ENCODE data around the gene ERG.

ERG gene

DNA sequence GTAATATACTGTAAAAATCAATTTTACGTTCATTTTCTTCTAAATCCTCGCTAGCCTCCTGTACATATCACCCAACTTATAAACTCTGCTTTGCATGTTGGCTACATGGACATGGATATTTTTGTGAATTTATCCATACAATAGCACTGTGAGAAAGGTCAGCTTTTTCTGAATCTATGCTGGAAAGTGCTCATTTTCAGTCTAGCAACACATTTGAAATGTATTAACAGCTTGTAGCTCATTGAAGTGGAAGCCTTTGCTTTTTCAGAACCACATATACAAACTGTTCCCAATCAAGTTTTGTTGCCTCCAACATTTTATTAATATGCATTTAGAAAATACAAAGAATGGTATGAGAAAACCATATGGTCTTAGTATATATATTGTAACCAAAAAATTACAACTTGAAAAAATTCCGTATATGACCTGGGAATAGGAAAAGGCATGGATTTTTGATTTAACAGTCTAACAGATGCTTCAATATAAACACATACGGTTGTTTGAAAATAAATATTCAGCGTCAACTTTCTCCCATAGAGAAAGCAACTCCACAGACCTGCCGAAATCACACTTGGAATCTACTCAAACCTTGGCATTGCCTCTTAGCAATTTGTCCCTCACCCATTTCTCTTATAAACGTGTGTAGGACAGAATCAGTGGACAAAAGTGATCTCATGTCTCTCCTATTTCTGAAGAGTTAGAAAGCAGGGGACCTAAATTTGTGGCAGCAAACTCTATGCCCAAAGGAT lies 112.7 kb downstream of the ERG start:
- DNase-seq = no peak

- DNase-seq = no peak
Observed at GRCh38 chr21:38384675-38385426, 113.4 kb downstream of the ERG start.

- no peak for DNase-seq
Observed at GRCh38 chr21:38384238-38384560, 114.1 kb downstream of the ERG start.

- no peak for DNase-seq
Observed at GRCh38 chr21:38383411-38384237, 114.7 kb downstream of the ERG start.

DNA sequence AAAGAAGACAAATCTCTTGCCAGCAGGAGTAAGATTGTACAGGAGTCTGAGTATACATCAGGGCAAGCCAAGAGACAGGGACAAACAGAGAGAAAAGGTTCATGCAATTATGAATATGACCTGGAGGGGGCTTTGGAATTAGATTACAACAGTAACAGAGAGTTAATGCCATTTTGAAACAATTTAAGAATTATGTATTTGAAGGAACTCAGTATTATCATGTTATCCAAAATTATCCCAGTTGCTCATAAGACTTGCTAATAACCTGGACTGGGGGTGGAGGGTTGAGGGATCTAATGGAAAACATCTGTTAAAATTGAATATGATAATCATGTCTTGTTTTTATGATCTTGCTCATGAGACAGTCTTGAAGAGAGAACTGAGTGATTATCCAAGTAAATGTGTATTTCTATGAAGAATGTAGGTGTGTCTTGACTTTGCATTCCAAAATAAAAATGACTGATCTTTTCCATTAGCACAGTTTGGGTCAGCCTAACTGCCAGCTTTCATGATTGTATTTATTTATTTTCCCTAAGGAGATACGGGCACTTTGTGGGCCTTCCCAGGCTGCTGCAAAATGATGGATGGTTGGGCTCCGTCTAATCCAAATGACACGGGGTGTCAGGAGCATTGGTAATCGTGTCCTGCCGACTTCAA lies 117.7 kb downstream of the ERG start:
- no peak for DNase-seq

DNA sequence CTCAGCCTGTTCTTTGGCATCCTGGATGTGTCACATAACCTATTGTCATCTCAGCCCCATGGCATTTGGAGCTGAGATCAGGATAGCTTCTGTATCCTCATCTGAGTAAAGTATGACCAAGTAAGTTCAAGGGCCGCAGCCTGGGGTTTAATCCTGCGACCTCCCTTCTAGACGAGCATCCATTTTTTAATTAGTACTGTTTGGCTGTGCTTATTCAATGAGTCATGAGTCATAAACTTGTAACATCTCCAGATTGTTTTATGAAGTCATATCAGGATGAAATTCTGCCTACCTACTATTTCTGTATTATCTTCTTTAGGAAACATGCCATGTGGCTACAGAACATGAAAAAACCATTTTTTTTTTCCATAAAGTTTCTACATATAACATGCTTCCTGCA lies 119.1 kb downstream of the ERG start:
- DNase-seq = no peak

- DNase-seq = no peak
Observed at GRCh38 chr21:38377165-38378088, 120.8 kb downstream of the ERG start.

- DNase-seq = no peak
Observed at GRCh38 chr21:38376693-38377092, 121.6 kb downstream of the ERG start.

DNA sequence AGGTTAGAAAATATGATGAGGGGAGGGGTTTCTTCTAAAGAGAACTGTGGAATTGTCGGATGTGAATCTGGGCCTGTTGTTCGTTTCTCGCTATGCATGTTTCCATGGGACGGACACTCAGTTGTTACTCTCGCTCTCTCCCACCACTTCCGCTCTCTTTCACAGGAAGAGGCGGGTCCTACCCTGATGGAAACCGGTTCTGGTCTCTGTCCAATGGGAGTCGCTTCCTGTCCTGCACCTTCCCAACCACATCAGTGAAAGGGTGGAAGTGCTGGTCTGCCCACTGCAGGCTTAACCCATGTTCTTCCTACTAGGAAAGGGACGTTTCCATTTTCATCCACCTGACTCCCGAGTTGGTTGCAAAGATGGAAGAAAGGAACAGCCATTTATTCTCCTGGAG lies 122.0 kb downstream of the ERG start:
- DNase-seq = no peak

- no peak for DNase-seq
Observed at GRCh38 chr21:38367646-38368045, 130.6 kb downstream of the ERG start.

- DNase-seq = no peak
Observed at GRCh38 chr21:38365521-38365920, 132.8 kb downstream of the ERG start.

DNA sequence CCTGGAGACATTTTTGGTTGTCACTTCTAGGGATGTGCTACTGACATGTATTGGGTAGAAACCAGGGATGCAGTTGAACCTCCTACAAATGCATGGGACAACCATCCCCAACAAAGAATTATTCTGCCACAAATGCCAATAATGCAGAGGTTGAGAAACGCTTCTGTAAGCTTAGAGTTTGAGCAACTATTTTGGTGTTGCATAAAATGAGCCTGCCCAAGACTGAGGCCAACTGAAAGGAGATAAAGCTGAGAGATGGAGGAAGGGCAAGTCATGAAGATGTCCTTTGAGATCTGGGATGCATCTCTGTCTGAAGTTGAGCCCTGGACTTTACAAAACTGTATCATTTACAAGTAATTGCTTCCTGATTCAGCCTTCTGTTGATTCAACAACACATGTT lies 134.6 kb downstream of the ERG start:
- no peak for DNase-seq

- no peak for DNase-seq
Observed at GRCh38 chr21:38361324-38361723, 137.0 kb downstream of the ERG start.

DNA sequence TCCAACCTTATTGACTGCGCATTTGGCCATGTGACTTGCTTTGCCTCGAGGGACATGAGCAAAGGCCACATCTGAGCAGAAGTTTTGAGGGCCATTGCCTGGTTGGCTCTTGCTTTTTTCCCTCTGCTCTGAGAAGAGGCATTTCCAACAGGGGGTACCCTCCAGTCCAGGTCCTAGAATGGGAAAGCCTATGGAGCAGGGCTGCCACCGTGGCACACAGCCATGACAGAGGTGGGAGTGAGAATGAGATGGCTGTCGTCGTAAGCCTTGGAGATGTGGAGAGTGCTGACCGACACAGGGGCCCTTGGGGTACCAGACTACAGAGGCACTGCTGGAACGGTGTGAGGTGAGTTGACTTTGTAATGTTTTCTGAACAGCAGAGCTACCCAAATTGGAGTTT lies 138.4 kb downstream of the ERG start:
- no peak for DNase-seq

- no peak for DNase-seq
Observed at GRCh38 chr21:38359090-38359489, 139.2 kb downstream of the ERG start.

- no peak for DNase-seq
Observed at GRCh38 chr21:38358666-38359065, 139.6 kb downstream of the ERG start.

DNA sequence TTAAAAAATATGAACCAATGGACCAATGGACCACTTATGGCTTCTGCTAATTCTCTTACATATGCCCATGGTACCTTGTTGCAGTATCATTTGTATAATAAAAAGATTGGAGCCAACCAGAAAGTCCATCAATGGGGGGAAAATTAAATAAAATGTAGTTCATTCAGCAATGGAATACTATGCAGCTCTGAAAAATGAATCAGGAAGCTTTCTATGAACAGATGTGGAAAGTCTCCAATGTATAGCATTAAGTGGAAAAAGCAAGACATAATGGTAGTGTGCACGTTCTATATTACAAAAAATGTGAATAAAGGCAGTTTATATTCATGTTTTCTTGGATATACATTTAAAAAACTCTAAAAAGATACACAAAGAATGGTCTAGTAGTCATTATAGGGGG lies 140.2 kb downstream of the ERG start:
- DNase-seq = no peak

- DNase-seq = no peak
Observed at GRCh38 chr21:38356883-38357625, 141.2 kb downstream of the ERG start.

DNA sequence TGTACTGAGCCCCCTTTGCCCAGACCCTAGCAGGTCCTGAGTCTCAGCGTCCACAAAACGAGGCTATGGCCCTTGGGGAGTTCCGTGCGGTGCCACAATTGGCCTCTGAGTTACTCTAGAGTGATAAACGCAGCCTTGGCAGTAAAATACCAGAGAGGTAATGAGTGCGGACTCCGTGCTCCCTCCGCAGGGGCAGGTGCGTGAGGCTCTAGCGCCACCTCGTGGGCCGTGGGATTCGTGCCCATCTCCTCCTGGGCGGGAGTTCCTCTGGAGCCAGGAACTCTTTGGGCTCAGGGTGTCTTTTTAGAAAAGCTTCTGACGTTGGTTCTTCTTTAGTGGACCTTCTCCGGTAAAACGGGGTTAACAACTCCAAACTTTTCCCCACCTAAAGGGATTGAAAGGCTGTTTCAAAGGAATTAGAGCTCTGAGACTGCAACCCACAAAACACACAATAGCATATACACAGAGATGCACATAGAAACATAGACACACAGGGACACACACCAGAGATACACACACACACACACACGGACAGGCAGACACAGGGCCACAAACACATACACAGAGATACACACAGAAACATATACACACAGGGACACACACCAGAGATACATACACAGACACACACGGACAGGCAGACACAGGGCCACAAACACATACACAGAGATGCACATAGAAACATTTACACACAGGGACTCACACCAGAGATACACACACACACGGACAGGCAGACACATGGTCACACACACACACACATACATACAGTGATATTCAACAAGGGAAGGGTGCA lies 142.1 kb downstream of the ERG start:
- DNase-seq = peak; percentile 68

DNA sequence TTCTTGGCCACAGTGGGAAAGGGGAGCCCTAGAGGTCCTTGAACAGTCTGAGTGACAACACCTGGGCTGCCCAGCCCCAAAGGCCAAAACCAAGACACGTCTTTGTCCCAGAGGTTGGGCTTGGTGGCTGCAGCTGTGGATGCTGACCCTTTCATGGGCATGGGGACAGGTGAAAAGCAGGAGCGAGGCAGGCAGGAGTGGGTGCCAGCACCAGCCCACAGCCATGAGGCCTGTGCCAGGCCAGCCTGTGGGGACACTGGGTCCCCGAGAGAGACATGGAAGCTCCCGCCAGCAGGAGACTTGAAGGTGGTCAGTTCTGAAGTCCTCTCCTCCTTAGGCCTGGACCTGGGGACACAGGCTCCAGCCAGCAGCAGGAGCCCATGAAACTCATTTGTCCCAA lies 142.9 kb downstream of the ERG start:
- DNase-seq = no peak

DNA sequence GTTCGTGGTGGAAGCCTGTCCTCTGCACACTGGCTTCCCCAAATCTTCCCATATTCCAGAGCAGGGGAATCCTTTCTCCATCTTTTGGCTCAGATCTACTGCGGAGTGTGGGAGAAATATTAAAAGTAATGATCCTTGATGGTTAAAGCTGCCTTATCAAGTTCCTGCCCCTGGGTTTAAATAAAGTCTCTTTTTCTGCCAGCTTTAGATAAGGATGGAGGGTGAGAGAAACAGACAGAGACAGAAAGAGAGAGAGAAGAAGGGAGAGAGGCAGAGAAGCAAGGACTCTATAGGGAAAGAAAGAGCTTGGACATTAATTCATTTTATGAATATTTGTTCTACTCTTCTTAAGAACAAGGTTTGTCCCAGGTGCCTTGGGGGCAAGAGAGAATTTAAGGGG lies 143.5 kb downstream of the ERG start:
- DNase-seq = no peak

Measured in NCI-H510A (cell line).